ENCODE results near the gene TMEM121B.

DNA sequence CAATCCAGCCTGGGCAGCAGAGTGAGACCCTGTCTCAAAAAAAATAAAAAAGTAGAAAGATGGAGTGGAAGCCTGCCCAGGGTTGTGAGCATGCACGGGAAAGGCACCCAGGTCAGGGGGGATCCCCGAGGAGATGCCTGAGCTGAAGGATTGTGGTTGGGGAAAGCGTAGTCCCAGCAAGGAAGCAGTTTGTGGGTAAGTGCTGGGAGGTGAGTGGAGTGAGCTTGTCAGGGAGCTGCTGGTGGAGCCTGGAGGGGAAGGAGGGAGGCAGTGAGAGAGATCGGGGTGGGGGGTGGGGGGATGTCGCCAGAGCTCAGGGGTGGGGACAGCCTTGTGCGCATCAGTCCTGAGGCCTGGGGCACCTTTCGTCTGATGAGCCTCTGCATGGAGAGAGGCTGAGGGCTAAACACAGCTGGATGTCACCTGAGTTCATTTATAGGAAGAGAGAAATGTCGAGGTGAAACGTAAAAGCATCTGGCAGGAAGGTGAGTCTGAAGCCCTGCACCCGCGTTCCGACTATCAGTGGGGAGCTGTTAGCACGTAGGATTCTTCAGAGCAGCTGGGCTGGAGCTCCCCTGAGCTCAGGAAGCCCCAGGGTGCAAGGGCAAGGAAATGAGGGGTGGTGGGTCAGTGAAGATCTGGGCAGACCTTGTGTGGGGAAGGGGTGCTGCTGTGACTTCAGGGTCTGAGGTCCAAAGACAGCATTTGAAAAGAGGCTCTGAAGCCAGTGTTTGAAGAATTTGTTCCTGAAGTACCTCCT is 10.2 kb downstream of the TMEM121B start:
- no peak for TF ChIP-seq CTCF (IDR thresholded peaks at IDR 0.05)
- no peak for TF ChIP-seq POLR2A (IDR thresholded peaks at IDR 0.05)

All from body of pancreas (tissue), 4 donors.